ENCODE measurements around the gene MFAP3L.
"Not testable (repeated sequence)": the region's sequence is repeated elsewhere in the genome, so short reads cannot be mapped to it uniquely, and the experiment has no call there.

The MFAP3L gene

GRCh38 chr4:169987327-169988228 is 38.6 kb downstream of the MFAP3L start:
- no peak for DNase-seq (ENCODE audit: low spot score)

GRCh38 chr4:169986369-169986768 is 39.8 kb downstream of the MFAP3L start:
- no peak for DNase-seq (ENCODE audit: low spot score)

- peak; percentile 34 for DNase-seq (ENCODE audit: low spot score)
These were observed 40.3 kb downstream of the MFAP3L start for GRCh38 chr4:169985881-169986280.

- no peak for DNase-seq (ENCODE audit: low spot score)
These were observed 41.5 kb downstream of the MFAP3L start for GRCh38 chr4:169984745-169985144.

- no peak for DNase-seq (ENCODE audit: low spot score)
These were observed 42.0 kb downstream of the MFAP3L start for GRCh38 chr4:169984173-169984572.

- DNase-seq (ENCODE audit: low spot score): no peak
These were observed 49.2 kb downstream of the MFAP3L start for GRCh38 chr4:169976951-169977350.

GRCh38 chr4:169975838-169976796 is 50.1 kb downstream of the MFAP3L start:
- no peak for DNase-seq (ENCODE audit: low spot score)

- DNase-seq (ENCODE audit: low spot score): no peak
These were observed 50.9 kb downstream of the MFAP3L start for GRCh38 chr4:169975131-169975837.

- DNase-seq (ENCODE audit: low spot score): peak; percentile 80
These were observed 54.7 kb downstream of the MFAP3L start for GRCh38 chr4:169971456-169972015.

GRCh38 chr4:169968999-169969398 is 57.2 kb downstream of the MFAP3L start:
- DNase-seq (ENCODE audit: low spot score): no peak

GRCh38 chr4:169963998-169964397 is 62.2 kb downstream of the MFAP3L start:
- DNase-seq (ENCODE audit: low spot score): no peak

GRCh38 chr4:169959254-169959653 is 66.9 kb downstream of the MFAP3L start:
- DNase-seq (ENCODE audit: low spot score): no peak

GRCh38 chr4:169958629-169959028 is 67.6 kb downstream of the MFAP3L start:
- no peak for DNase-seq (ENCODE audit: low spot score)

- DNase-seq (ENCODE audit: low spot score): no peak
These were observed 68.4 kb downstream of the MFAP3L start for GRCh38 chr4:169957785-169958184.

GRCh38 chr4:169956091-169956843 is 69.9 kb downstream of the MFAP3L start:
- DNase-seq (ENCODE audit: low spot score): no peak

- no peak for DNase-seq (ENCODE audit: low spot score)
These were observed 70.7 kb downstream of the MFAP3L start for GRCh38 chr4:169955521-169955920.

GRCh38 chr4:169952236-169953002 is 73.8 kb downstream of the MFAP3L start:
- DNase-seq (ENCODE audit: low spot score): no peak

- no peak for DNase-seq (ENCODE audit: low spot score)
These were observed 77.9 kb downstream of the MFAP3L start for GRCh38 chr4:169948271-169948670.

- DNase-seq (ENCODE audit: low spot score): no peak
These were observed 80.6 kb downstream of the MFAP3L start for GRCh38 chr4:169945636-169946035.

- not testable (repeated sequence) for DNase-seq (ENCODE audit: low spot score)
These were observed 82.6 kb downstream of the MFAP3L start for GRCh38 chr4:169943601-169944000.
